Measurements from ENCODE around the gene EPAS1. TPM values are rescaled to one million over a fixed set of nuclear protein-coding genes. Genes with fewer than 3 reads are reported as not detected.
A peak's percentile ranks its signal among the peaks of the same experiment; 100 is the strongest.

Gene EPAS1
- total RNA-seq, 1 experiment from 2014 or later = 43.2 TPM

GRCh38 chr2:46365913-46366667 lies 68.9 kb downstream of the EPAS1 start:
- Histone ChIP-seq H2AFZ (ENCODE audit: low read length) (no peak overlapping the region), H3K4me1 (ENCODE audit: insufficient read depth, low read length) (peaks cover 11% of the 10 kb centered on the region), H3K27me3 (ENCODE audit: low read length) (no peaks in the 10 kb centered on the region), H3K4me2 (ENCODE audit: low read length) (no peak overlapping the region), H3K9me2 (replicated peaks; ENCODE audit: low read length) (no peaks in the 10 kb centered on the region), H3K9ac (ENCODE audit: low read length) (no peak overlapping the region), H3K79me2 (ENCODE audit: low read length) (no peaks in the 10 kb centered on the region), H4K20me1 (ENCODE audit: low read length) (no peaks in the 10 kb centered on the region), H3K9me3 (ENCODE audit: low read length) (no peaks in the 10 kb centered on the region), H3K36me3 (ENCODE audit: low read depth, low read length) (peaks cover 15% of the 10 kb centered on the region), H3K4me3 (ENCODE audit: low read length) (no peak overlapping the region), H3K27ac (ENCODE audit: low read length) (no peak overlapping the region), H3F3A (ENCODE audit: low read length, unreplicated experiment) (no peaks in the 10 kb centered on the region)
- ATAC-seq (no peak; the same call in 1 of the 2 replicates), DNase-seq (peak; percentile 27)
- TF ChIP-seq EZH2phosphoT487 (IDR thresholded peaks at IDR 0.05; ENCODE audit: borderline replicate concordance, low read length) (no peak), CTCF (conservative IDR thresholded peaks at IDR 0.05; ENCODE audit: low read depth, low read length) (peak; percentile 76), EZH2 (IDR thresholded peaks at IDR 0.05; ENCODE audit: low read length, unreplicated experiment) (no peak)
- ChIA-PET CTCF (interaction anchor here (0.7 to 1.1 kb wide), 2 partner anchors 133 to 355 kb away, joined by 3 to 4 read pairs; no protein-coding TSS in a partner anchor), POLR2A (ENCODE audit: unreplicated experiment) (no interaction called here)
- no TSS peak for BruUV-seq (replicated peaks)
- intact Hi-C loops (cut with micrococcal nuclease) = loop anchor here (1.0 to 10.0 kb wide), 6 partner anchors 31 to 373 kb away; no protein-coding TSS in a partner anchor

- H3K4me1 ChIP-seq (ENCODE audit: insufficient read depth, low read length) = peaks cover 11% of the 10 kb centered on the region
- H3K27me3 ChIP-seq (ENCODE audit: low read length) = no peaks in the 10 kb centered on the region
- CTCF ChIA-PET = interaction anchor here (0.7 to 1.1 kb wide), 2 partner anchors 134 to 356 kb away, joined by 3 to 4 read pairs; no protein-coding TSS in a partner anchor
- peaks cover 15% of the 10 kb centered on the region for H3K36me3 ChIP-seq (ENCODE audit: low read depth, low read length)
- no peak overlapping the region for H3K4me3 ChIP-seq (ENCODE audit: low read length)
- ATAC-seq = no peak
- TF ChIP-seq EZH2phosphoT487 (IDR thresholded peaks at IDR 0.05; ENCODE audit: borderline replicate concordance, low read length) = no peak
- no peak for TF ChIP-seq EZH2 (IDR thresholded peaks at IDR 0.05; ENCODE audit: low read length, unreplicated experiment)
- TF ChIP-seq CTCF (conservative IDR thresholded peaks at IDR 0.05; ENCODE audit: low read depth, low read length) = no peak
- H3K9ac ChIP-seq (ENCODE audit: low read length) = no peak overlapping the region
- H3K9me3 ChIP-seq (ENCODE audit: low read length) = no peaks in the 10 kb centered on the region
- H3K4me2 ChIP-seq (ENCODE audit: low read length) = no peak overlapping the region
- H4K20me1 ChIP-seq (ENCODE audit: low read length) = no peaks in the 10 kb centered on the region
- no peak overlapping the region for H2AFZ ChIP-seq (ENCODE audit: low read length)
- no peaks in the 10 kb centered on the region for H3K9me2 ChIP-seq (replicated peaks; ENCODE audit: low read length)
- no peak for DNase-seq
- no peaks in the 10 kb centered on the region for H3F3A ChIP-seq (ENCODE audit: low read length, unreplicated experiment)
- no TSS peak for BruUV-seq (replicated peaks)
- H3K79me2 ChIP-seq (ENCODE audit: low read length) = no peaks in the 10 kb centered on the region
- intact Hi-C loops (cut with micrococcal nuclease) = loop anchor here (1.0 to 10.0 kb wide), 2 partner anchors 95 to 202 kb away; no protein-coding TSS in a partner anchor
- POLR2A ChIA-PET (ENCODE audit: unreplicated experiment) = no interaction called here
- no peak overlapping the region for H3K27ac ChIP-seq (ENCODE audit: low read length)
Observed at GRCh38 chr2:46366668-46367052, 69.5 kb downstream of the EPAS1 start.

GRCh38 chr2:46367286-46367685 lies 70.1 kb downstream of the EPAS1 start:
- Histone ChIP-seq H3F3A (ENCODE audit: low read length, unreplicated experiment) (no peaks in the 10 kb centered on the region), H4K20me1 (ENCODE audit: low read length) (no peaks in the 10 kb centered on the region), H3K27ac (ENCODE audit: low read length) (no peak overlapping the region), H3K9ac (ENCODE audit: low read length) (no peak overlapping the region), H3K4me1 (ENCODE audit: insufficient read depth, low read length) (peaks cover 11% of the 10 kb centered on the region), H2AFZ (ENCODE audit: low read length) (no peak overlapping the region), H3K79me2 (ENCODE audit: low read length) (no peaks in the 10 kb centered on the region), H3K4me3 (ENCODE audit: low read length) (no peak overlapping the region), H3K36me3 (ENCODE audit: low read depth, low read length) (peaks cover 15% of the 10 kb centered on the region), H3K4me2 (ENCODE audit: low read length) (no peak overlapping the region), H3K9me3 (ENCODE audit: low read length) (no peaks in the 10 kb centered on the region), H3K27me3 (ENCODE audit: low read length) (no peaks in the 10 kb centered on the region), H3K9me2 (replicated peaks; ENCODE audit: low read length) (no peaks in the 10 kb centered on the region)
- TF ChIP-seq CTCF (conservative IDR thresholded peaks at IDR 0.05; ENCODE audit: low read depth, low read length) (no peak), EZH2 (IDR thresholded peaks at IDR 0.05; ENCODE audit: low read length, unreplicated experiment) (no peak), EZH2phosphoT487 (IDR thresholded peaks at IDR 0.05; ENCODE audit: borderline replicate concordance, low read length) (no peak)
- ATAC-seq (no peak), DNase-seq (no peak)
- ChIA-PET CTCF (interaction anchor here (1.1 kb wide), 1 partner anchor 135 kb away, joined by 3 read pairs; no protein-coding TSS in a partner anchor), POLR2A (ENCODE audit: unreplicated experiment) (no interaction called here)
- BruUV-seq (replicated peaks) = no TSS peak
- intact Hi-C loops (cut with micrococcal nuclease) = loop anchor here (10.0 kb wide), 1 partner anchor 202 kb away; no protein-coding TSS in a partner anchor
